ENCODE measurements around the gene DCAF11.

DCAF11 gene

DNA sequence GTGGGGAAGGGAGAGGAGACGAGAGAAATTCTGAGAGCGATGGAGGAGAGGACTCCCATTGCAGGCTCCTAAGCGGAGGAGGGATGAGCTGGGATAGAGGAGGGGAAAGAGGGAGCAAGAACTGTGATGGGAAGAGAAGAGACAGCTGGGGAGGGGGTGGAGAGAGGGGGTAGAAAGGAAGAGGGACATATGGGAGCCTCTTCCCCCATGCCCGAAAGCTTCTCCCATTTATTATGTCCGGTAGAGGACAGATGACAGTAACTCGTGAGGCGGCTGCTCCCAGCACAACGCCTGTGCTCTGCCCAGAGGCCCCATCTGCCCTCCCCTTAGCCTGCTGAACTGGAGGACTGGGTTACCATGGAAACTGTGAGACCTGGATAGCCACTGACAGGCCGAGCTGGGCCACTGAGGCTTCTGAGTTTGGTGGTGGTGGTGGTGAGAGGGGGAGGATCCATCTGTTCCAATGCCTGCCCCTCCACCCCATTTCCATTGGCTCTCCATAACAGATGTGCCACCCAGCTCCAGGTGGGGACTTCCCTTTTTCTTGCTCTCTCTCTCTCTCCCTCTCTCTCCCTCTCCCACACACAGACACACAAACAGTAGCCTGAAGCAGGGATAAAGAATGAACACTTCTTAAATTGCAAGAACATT lies 35.0 kb upstream of the DCAF11 start:
- no peak for DNase-seq (ENCODE audit: low read depth)

GRCh38 chr14:24080142-24080530 lies 34.4 kb upstream of the DCAF11 start:
- DNase-seq (ENCODE audit: low read depth), result no peak

DNA sequence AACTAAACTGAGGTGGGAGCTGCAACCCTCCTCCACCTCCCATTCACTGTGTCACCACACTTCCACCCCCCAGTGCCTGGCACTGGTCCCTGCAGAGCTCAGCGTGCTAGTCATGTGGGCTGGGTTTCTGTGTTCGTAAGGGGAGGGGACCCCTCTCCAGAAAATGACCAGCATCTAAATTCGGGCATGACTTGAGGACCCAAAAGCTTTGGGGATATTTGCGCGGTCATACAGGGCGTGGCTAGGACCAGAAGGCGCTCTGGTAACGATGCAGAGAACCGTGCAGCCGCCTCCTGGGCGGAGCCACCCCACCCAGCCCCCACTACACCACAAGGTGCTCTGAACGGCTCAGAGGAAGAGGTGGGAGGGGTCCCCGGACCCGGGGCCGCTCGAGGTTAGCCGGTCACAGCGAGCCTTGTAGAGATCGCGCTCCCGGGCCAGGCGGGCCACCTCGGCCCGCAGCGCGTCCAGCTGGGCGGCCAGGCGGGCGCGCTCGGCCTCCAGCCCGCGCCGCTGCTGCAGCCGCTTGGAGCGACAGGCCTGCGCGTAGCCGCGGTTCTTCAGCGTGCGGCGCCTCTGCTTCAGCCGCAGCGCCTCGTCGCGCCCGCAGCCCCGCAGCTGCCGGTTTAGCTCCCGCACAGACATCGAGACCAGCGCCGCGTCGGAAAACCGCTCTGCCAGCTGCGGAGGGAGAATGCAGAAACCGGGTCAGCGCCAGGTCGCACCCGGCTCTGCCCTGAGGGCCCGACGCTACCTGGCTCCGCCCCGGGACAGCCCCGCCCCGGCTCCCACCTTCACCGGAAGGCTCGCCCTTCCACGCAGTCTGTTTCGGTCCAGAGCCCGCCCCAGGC lies 33.5 kb upstream of the DCAF11 start:
- DNase-seq (ENCODE audit: low read depth), result peak; percentile 34

GRCh38 chr14:24081739-24082211 lies 32.8 kb upstream of the DCAF11 start:
- no peak for DNase-seq (ENCODE audit: low read depth)

DNA sequence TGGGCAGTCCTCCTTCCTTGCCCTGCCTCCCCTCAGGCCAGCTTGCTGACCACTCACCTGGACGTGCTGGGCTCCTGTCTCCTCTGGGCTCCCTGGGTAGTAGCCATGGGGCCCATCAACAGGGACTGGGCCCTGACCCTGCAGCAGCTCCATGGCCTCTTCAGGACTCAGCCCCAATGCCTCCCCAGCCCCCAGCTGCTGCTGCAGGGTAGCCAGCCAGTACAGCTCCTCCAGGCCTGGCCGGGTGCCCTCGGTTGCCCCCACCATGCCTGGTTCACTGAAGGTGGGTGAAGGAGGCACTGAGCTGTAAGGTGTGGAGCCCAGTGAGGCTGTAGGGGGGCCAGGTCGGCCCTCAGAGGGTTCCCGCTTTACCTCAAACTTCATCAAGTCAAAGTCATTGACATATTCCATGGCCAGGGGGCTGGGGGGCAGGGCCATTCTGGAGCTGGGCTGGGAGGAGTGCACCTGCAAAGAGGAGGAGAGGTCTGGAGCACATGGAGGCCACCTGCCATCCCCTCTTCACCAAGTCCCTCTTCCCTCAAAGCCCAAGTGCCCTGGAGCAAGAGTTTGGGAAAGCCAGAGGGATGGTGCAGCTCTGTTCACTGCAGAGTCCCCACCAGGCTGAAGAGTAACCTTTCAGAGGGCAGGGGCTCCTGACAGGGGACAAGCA lies 32.0 kb upstream of the DCAF11 start:
- DNase-seq (ENCODE audit: low read depth), result no peak

DNA sequence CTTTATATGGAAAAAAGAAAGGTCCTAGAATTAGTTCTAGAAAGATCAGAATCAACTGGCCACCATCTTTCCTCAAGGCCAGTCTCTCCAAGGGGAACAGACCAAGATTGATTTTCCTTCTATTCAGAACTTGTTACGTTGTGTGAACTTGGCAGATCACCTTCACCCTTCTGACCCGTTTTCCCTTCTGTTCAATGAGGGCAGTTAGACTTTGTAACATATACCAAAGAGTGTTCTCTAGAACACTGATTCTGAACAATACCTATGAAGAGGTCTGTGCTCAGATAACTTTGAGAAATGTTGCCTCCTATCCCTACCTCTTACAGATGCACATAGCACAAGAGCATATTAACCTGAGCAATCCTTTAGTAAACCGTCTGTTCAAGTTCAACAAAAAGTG lies 31.1 kb upstream of the DCAF11 start:
- DNase-seq (ENCODE audit: low read depth), result no peak

GRCh38 chr14:24084440-24084839 lies 30.1 kb upstream of the DCAF11 start:
- peak; percentile 6 for DNase-seq (ENCODE audit: low read depth)

DNA sequence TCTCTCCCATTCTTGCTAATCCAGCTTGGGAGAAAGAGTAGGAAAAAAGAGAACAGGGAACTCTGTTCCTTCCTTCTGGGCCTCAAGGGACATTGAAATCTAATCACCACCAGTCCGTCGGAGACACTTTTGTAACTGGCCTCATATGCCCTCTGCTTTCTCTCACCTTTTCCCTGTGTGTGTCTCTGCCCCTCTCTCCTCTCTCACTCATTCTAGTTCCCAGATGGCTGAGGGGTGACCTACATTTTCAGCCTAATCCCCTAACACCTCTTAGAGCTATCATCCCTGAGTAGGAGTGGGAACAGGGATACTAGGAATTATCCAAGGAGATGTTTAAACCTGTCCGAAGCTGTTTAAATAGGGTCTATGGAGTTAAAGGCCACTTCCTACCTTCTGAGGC lies 29.4 kb upstream of the DCAF11 start:
- DNase-seq (ENCODE audit: low read depth), result no peak

DNA sequence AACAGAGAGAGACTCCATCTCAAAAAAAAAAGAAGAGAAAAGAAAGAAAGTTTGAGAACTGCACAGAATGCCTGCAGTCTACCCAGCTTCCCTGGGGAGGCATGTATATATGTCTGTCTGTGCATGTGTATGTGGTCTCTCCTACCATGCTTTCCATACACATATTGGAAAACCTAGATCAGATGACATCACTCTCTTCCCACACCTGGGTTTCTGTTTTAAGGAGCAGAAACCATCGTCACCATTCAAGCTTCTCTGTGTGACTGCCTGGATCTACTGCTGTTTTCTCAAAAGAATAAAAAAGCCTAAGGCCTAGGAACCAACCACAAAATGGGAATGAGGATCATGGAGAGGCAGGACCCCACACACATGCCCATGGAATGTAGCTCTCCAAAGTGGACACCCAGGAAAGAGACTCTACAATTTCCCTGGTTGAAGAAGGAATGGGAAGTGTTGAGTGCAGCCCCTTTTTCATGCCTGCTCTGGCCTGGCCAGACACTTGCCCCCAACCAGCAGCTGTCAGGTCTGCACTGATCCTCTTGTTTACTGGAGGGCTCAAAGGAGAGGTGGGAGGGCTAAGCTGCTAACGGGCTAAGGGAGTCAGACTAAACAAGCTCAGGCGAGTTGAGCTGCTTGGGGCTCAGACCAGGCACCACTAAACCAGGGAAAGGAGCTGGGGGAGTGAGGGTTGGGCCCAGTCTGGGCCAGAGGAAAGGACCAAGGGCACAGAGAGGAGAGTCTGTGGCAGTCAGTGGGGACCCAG lies 28.2 kb upstream of the DCAF11 start:
- DNase-seq (ENCODE audit: low read depth), result no peak

DNA sequence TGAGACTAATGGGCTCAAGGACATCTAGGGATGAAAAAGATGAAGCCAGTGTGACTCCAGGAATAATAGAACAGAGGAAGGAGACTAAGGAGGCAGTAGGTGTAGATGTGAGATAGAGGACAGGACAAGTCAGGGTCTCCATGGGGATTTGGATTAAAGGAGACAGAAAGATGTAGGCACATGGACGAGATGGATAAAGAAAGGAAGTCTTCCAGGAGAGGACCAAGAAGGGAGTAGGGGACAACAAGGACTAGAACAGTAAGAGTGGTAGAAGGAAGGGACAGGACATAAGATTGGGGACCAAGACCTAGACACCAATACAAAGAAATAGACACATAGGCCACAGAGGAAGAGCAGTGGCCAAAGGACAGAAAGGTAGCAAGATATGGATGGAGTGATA lies 27.6 kb upstream of the DCAF11 start:
- no peak for DNase-seq (ENCODE audit: low read depth)

DNA sequence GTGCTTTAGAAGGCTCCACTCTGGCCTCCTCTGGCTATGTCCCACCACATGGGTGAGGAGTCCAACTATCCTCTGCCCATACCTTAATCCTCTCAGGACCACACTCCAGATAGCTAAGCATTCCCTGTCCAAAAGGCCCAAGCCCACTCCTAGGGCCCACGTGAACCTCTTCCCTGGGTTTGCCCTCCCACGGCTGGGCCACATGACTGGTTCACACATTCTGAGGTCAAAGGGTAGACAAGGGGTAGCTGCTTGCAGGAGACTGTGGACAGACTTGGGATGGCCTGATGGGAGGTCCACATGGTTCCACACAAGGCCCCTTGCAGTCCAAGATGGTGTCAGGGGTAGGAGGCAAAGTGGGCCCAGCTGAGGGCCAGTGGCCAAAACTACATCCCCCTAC lies 26.5 kb upstream of the DCAF11 start:
- no peak for DNase-seq (ENCODE audit: low read depth)

GRCh38 chr14:24089890-24090289 lies 24.7 kb upstream of the DCAF11 start:
- no peak for DNase-seq (ENCODE audit: low read depth)

DNA sequence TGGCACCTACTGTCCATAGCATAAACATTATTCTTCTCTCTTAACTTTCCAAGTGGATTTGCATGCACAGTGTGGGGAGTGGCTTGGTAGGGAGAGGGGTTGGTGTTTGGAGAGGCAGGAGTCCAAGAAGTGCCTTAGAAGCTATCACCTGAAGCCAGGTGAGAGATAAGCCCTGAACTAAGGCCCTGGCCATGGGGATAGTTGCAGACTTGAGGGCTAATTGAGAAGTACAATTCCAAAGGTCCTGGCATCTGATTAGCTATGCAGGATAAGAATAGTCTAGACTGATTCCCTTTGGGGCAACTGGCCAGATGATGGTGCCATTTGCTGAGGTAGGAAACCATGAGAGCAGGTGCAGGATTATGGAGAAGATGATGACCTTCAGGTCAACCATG lies 22.5 kb upstream of the DCAF11 start:
- DNase-seq (ENCODE audit: low read depth), result no peak

- no peak for DNase-seq (ENCODE audit: low read depth)
Observed at GRCh38 chr14:24092505-24093206, 21.9 kb upstream of the DCAF11 start.

DNA sequence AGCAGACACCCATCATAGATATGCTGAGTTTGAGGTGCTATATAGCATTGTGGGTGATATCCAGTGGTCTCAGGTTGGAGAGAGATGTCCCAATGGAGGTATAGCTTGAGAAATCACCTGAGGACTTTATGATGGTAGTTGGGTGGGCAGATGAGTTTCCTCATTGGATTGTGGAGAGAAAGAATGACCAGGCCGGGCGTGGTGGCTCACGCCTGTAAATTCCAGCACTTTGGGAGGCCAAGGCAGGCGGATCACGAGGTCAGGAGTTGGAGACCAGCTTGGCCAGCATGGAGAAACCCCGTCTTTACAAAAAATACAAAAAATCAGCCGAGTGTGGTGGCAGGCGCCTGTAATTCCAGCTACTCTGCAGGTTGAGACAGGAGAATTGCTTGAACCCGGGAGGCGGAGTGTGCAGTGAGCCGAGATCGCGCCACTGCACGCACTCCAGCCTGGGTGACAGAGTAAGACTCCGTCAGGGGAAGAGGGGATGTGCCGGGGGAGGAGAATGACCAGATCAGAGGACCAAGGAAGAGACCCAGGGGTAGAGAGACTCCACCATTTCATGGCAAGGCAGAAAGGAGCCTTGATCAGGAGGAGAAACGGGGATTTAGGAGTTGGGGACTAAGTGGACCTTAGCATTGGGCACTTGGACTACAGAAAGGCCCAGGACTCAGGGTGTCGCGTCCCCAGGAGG lies 21.2 kb upstream of the DCAF11 start:
- DNase-seq (ENCODE audit: low read depth), result no peak

- peak; percentile 99 for DNase-seq (ENCODE audit: low read depth)
Observed at GRCh38 chr14:24093901-24094840, 20.4 kb upstream of the DCAF11 start, which contains the start of gene PCK2. TSS of gene PCK2 (plus strand) at chr14:24094311. CDS start at chr14:24094406, 95 bp downstream.

DNA sequence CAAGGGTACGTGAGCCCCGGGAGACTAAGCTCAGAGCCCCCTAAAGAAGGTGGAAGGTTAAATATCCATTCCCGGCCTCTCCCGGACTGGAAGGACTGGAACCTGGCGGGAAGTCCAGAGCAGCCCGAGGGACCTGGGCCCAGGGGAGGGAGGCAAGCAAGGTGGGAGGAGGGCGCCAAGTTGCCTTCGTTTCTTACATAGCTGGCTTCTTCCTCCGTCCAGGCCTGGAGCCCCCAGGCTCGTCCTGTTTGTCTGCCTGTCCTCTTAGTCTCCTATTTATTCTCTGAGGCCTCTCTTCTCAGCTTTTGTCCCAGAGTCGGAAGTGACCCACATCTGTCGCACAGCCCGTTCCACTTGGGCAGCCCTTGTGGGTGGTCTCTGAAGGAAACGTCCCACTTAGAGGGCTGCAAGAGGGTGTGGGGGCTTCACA lies 19.7 kb upstream of the DCAF11 start:
- no peak for DNase-seq (ENCODE audit: low read depth)

DNA sequence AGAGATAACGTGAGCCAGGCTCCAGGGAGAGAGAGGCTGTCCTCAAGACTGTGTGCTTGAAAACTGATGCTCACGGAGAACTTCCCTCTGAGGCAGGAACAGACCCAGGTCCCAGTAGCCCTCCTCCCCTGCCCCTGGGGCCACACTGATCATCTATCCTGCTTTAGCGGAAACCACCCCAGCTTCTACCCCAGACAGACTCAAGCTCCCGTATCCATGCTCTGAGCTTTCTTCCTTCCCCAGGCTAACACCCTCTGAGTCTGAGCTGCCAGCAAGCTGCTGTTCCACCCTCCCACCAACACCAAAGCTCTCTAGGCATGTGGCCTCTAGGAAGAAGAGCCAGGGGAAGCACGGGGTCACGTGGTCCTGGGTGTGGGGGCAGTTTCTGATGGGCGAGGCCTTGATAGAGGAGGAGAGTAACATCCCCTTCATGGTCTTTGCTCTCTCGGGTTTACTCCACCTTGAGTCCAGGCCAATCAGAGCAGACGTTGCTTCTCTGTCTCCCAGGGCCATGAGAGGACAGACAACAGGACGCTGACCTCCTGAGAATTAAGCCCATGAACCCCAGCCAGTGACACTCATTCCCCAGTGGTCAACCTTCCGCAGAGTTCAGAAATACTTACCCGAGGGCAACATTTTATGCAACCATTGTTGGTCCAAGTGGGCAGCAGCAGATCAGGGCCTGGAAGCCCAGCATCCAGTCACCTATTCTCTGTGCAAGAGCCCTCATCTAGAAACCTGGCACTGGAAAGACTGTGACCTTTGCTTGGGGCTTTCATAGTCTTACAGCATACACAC lies 19.1 kb upstream of the DCAF11 start:
- DNase-seq (ENCODE audit: low read depth), result peak; percentile 82

Measured in EH (cell line).